Endothelial cell of hepatic sinusoid (primary cell): Measurements from ENCODE around the gene ENAH.
"Not testable (repeated sequence)": the region's sequence is repeated elsewhere in the genome, so short reads cannot be mapped to it uniquely, and the experiment has no call there.

Source experiments
- in situ Hi-C: cut with HindIII; loops from 2 replicates; pipeline ENCODE4 v1.10.0; 2017; ENCODE audit warnings: low sequenced_read_pairs

The ENAH gene

DNA sequence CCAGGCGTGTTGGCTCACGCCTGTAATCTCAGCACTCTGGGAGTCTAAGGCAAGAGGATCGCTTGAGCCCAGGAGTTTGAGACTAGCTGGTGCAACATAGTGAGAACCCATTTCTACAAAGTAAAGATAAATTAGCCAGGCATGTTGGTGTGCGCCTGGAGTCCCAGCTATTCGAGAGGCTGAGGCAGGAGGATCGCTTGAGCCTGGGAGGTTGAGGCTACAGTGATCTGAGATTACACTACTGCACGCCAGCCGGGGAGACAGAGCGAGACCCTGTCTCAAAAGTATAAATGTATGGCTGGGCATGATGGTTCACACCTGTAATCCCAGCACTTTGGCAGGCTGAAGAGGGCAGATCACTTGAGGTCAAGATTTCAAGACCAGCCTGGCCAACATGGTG is 173.6 kb downstream of the ENAH start:
- in situ Hi-C loops = loop anchor here (25.0 kb wide), 1 partner anchor 508 kb away; the partner anchor contains the start of gene SDE2

DNA sequence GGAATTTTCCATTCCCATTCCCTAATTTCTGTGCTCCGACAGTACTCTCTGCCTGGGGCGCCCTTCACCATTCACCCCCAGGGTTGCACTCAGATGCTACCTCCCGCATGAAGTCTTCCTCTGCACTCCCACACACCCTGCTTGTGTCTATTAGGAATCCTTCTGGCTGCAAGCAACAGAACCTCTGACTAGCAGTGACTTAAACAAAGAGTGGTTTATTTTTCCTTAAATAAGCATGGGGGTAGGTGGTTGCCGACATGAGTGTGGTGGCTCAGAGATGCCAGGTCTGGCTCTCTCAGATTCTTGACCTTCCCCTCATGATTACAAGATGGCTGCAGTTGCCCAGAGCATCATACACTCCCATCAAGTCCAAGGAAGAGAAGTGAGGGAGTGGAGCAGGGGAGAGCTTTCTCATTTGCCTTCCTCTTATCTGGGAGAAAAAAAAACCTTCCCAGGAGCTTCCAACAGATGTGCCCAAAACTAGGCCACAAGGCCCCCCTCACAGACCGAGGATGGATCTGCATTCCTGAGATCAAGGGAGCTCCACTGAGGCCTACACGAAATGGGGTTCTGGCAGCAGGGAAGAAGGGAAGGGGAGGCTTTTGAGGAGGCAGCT is 175.5 kb downstream of the ENAH start:
- in situ Hi-C loops = loop anchor here (25.0 kb wide), 1 partner anchor 510 kb away; the partner anchor contains the start of gene SDE2

DNA sequence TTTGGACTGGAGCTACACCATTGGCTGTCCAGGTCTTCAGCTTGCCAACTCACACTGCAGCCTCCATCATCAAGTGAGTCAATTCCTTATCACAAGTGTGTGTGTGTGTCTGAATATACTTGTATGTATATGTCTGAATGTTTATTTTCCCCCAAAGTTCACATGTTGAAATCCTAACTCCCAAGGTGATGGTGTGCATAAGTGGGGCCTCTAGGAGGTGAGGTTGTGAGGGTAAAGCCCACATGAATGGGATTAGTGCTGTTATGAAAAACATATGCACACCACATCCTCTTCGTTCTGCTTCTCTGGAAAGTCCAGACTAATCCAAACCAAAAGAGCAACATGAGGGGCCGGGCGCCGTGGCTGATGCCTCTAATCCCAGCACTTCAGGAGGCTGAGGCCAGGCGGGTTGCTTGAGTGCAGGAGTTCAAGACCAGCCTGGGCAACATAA is 176.4 kb downstream of the ENAH start:
- in situ Hi-C loops = loop anchor here (25.0 kb wide), 1 partner anchor 511 kb away; the partner anchor contains the start of gene SDE2

DNA sequence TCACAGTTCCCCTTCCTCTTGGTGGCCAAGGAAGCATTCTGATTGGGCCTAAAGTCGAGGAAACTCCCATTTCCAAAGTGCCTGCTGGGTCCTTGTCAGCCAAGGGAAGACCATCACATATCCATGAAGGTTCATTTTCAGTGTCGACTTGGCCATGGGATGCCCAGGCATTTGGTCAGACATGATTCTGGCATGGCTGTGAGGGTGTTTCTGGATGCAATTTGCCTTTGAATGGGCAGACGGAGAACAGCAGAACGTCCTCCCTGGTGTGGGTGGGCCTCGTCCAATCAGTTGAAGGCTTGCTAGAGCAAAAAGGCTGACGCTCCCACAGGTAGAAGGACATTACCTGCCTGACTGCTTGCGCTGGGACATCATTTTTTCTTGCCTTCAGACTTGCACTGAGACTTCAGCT is 176.8 kb downstream of the ENAH start:
- in situ Hi-C loops = loop anchor here (25.0 kb wide), 1 partner anchor 511 kb away; the partner anchor contains the start of gene SDE2

DNA sequence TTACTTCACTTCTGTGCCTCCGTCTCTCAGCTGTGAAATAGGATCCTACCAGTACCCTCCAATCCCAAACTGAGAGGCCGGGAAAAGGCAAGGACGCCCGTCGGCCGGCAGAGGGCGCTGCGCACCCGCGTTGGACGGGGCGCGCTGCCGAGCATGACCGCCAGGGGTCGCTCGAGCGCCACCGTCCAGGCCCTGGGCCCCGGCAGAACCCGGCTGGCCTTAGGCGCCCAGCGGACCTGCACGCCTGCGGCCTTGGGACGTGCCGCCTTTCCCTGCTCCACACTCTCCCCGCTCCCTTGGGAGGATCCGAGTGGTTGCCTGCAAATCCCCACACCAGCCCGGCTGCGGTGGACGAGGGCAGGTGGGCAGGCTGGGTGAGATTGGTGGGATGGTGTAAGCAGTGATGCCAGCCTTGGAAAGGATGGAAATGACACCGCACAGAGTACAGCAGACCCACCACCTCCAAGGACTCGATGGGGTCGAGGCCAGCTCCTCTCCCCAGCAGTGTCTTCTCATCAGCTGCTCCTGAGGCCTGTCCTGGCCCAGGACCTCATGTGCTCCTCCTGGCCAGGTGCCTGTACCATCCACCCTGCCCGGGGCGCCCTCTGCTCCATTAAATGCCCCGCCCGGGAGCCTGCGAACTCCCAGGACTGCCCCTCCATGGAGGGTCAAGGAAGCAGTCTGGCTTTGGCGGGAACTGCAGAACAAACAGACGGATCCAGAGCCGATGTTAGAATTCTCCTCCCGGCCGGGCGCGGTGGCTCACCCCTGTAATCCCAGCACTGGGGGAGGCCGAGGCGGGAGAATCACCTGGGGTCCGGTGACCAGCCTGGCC is 177.7 kb downstream of the ENAH start:
- in situ Hi-C loops = loop anchor here (25.0 kb wide), 1 partner anchor 512 kb away; the partner anchor contains the start of gene SDE2

DNA sequence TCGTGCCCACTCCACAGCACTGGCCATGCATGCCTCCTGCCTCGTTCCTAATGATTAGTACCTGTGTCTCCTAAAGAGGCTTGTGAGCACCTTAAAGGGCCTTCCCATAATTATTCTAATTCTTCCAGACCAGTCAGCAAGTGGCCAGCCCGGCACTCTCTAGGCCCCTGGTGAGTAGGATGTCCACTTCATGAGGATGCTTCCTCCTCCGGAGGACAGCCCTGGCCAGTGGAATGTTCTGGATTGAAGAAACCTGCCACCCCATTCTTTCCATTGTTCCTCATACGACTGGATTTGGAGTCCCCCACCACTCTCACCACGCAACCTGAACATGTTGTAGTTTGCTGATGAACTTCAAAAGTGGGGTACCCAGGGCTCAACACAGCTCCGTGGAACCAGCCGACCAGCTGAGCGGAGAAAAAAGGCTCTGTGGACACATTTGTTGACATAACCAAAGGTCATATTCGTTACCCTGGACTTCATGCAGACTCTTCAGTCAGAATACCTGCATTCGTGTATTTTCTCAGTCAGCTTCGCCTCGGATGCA is 178.4 kb downstream of the ENAH start:
- in situ Hi-C loops = no loop called here

DNA sequence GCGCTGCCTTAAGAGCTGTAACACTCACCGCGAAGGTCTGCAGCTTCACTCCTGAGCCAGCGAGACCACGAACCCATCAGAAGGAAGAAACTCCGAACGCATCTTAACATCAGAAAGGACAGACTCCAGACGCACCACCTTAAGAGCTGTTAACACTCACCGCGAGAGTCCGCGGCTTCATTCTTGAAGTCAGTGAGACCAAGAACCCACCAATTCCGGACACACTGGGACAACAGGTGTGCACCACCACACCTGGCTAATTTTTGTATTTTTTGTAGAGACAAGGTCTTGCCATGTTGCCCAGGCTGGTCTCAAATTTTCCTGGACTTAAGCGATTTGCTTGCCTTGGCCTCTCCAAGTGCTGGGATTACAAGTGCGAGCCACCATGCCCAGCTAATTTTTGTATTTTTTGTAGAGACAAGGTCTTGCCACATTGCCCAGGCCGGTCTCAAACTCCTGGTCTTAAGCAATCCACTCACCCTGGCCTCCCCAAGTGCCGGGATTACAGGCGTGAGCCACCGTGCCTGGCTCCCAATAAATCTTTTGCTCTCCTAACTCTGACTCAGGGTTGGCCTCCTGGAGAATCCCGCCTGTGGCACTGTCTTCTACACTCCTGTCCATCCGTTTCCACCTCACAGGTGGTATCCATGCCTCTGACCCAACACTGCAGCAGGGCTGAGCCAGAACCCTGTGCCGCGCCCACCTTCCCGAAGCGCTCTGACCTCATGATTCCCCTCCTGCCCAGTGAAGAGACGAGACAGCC is 179.1 kb downstream of the ENAH start:
- in situ Hi-C loops = not testable (repeated sequence)

DNA sequence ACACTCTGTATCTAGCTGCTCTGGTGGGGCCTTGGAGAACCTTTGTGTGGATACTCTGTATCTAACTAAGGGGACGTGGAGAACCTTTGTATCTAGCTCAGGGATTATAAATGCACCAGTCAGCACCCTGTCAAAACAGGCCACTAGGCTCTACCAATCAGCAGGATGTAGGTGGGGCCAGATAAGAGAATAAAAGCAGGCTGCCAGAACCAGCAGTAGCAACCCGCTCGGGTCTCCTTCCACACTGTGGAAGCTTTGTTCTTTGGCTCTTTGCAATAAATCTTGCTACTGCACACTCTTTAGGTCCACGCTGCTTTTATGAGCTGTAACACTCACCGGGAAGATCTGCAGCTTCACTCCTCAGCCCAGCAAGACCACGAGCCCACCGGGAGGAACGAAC is 179.7 kb downstream of the ENAH start:
- in situ Hi-C loops = not testable (repeated sequence)

DNA sequence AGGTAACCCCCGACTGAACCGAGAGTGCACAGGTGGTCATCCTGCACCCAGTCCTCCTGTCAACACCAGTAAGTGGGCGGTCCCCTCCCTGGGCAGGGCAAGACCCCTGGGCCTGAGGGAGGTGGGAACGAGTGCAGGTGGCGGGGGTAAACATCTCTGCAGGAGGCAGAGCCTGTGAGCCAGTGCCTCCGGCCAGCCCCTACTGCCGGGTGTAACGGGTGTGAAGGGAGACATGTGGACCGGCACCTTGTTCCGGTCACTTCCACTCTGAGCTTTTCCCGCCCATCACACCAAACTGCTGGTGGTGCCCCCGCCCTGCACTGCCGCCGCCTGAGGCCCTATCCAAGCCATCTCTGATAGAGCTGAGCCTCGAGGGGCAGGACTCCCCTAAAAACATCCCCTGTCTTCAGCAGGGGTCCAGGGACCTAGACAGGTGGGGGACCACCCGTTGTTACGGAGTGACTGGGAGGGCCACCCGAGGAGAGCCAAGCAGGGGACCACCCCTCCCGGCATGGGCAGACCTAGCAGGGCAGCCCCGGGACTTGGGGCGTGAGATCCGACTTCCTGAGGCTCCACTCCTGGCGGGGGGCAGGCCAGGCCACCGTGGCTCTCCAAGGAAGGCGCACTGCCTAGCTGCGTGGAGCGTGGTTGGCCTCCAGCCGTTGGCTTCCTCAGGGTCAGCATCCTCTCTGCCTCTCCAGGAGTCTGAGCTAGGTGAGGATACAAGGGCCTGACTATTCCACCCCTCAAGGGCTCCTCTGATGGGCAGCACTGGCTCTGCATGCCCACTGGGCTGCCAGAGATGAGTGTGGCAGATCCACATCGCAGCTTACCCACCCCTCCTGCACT is 181.2 kb downstream of the ENAH start:
- in situ Hi-C loops = no loop called here

DNA sequence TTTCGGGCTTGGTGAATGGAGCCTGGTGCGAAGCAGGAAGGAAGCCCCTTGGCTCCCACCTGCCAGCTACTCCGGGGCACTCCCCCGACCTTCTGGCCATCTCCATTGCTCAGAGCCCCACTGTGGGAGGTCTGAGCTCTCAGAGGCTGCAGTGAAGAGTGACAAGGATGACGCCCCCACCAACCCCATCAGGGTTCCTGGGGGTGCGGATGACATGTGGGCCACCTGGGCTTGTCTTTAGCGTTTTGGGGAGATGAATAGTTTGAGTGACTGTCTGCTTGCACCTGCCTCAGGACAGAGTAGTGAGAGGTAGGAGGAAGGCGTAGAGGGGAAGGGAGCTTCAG is 181.8 kb downstream of the ENAH start:
- in situ Hi-C loops = no loop called here

DNA sequence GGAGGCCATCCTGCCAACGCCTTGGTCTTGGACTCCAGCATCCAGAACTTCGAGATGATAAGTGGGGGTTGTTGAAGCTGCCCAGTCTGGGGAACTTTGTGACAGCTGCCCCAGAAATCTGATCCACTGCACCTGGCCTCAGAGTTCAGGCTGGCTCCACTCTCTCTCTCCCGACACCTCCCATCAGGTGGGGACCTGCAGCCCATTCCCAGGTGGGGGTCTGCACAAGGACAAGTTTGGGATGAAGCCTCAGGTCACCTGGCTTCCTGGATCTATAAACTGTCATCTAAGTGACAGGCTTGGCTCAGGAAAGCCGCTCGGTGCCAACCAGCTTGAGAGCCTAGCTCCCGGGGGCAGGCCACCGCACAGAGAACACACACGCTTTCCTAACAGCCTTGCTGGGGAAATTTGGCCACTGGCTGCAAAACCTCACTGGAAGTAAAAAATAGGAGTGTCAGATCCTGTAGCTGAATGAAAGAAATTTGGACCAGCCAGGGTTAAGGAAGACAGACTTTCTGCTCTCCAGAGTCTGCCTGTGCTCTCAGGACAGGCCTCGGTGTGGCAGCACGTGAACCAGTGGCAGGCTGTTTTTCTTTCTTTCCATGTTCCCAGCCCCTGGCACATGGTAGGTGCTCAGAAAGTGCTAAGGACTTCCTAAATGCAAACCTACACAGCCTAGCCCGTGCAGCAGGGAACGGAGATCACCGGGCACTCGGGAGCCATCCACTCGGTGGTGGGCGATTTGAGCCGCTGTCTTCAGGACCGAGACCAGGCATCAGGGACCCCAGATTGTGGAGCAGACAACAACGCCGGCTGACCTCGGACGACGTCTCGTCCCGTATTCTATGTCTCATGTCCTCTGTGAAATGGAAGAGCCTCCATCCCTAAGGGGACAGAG is 182.5 kb downstream of the ENAH start:
- in situ Hi-C loops = no loop called here

DNA sequence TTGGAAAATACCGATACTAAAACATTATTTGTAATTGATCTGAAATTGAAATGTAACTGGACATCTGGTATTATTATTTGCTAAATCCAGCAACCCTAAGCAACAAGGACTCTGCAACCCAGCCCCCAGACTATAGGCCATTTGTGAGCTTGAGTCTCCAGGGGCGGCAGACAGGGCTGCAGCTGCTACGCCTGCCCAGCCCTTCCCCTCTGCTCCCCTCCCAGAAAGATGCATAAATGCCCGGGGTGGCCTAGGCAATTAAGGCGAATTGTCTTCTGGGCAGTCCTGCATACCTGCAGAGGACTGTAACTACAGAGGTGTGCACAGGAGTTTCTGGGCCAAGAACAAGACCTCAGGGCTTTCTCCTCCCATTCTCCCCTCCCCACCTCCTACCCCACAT is 183.9 kb downstream of the ENAH start:
- in situ Hi-C loops = no loop called here

DNA sequence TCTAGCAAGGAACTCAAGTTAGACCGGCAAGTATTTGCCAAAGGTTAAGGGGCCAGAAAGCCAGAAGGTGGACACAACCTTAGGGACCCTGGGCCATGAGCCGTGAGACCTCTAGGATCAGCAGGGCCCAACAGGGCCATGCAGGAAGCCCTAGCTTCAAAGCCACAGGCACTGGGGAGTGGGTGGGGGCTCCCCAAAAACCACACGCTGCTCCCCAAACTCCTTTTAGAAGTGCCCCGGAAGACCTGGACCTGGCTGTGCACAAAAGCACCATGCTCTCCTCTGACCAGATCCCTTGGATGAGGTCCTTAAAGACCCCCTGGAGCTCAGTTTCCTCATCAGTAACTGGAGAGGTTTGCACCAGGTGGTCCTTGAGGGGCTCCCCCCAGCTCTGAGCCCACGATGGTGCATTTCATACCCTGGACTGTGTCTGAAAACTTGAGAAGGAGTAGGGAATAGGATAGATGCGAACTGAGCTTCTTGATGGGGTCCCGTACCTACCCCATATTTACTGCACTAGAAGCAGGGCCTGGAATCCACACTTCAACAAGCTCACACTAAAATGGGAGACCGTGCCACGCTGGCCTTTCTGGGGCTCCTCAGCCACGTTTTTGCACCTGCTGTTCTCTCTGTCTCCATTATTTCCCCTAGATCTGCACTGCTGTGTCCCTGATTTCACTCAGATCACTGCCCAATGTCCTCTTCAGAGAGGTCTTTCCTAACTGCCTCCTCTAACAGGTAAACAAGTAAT is 184.5 kb downstream of the ENAH start:
- in situ Hi-C loops = no loop called here

DNA sequence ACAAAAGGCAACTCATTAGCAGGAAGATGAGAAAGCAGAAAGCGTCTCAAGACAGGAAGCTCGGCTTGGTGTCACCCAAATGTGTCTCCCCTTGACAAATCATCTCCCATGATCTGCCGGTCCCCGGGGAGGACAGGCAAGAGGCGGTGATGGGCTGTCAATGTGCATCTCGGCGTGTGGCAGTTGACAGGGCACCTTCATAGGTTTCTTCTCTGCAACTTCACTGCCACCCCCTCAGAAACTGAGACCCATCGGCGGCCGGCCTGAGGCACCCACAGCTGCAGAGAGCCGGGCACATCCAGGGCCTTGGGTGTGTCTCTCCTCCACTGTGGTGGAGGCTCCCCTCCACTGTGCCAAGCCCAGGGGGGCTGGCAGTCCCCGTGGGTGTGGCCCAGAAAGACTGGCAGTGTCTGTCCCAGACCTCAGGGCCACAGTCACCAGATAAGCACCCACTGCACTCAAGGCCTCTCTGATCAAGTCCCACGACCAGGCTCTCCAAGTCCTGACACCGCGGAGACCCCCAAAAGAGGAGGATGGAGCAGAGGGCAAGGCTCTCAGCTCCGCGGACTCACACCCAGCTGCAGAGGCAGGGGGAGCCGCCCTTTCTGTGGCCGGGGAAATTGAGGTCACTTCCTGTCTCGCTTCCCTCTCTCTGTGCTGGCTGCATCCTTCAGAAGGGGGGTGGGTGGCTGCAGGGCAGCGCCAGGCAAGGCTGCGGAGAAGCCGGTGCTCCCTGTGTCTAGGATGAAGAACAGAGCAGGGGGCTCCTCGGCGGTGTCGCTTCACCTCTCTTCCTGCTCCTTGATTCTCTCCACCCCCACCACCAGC is 185.5 kb downstream of the ENAH start:
- in situ Hi-C loops = no loop called here

DNA sequence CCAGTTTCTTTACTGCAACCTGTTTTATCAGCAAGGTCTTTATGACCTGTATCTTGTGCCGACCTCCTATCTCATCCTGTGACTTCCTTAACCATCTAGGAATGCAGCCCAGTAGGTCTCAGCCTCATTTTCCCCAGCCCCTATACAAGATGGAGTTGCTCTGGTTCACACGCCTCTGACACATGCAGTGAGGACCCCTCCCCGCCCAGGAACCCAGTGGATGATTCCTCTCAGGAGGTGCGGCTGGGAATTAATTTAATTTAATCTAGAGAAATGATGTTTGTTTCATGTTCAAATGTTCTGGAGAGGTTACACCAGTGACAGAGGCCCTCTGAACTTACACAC is 186.1 kb downstream of the ENAH start:
- in situ Hi-C loops = no loop called here

DNA sequence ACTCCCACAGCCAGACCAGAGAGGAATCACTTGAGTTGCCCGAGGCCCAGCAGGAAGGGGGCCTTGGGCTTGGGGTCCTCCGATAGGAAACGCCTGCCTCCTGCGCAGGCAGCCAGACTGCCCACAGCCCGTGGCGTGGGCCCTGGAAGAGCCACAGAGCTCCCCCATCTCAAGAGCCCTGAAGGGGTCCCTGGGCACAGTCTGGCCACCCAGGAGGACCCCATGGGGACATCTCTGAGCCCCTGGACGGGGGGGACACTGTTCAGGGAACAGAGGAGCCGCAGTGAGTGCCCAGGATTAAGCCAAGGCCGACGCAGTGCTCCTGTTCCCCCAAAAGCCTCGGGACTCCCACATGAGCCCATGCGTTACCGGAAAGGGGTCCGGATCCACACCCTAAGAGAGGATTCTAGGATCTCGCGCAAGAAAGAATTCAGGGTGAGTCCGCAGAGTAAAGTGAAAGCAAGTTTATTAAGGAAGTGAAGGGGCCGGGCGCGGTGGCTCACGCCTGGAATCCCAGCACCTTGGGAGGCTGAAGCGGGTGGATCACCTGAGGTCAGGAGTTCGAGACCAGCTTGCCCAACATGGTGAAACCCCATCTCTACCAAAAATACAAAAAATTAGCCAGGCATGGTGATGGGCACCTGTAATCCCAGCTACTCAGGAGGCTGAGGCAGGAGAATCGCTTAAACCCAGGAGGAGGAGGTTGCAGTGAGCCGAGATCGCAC is 187.0 kb downstream of the ENAH start:
- in situ Hi-C loops = no loop called here
